ENCODE results near the gene ANXA2R.
"Not testable (repeated sequence)": the region's sequence is repeated elsewhere in the genome, so short reads cannot be mapped to it uniquely, and the experiment has no call there.

Gene ANXA2R

GRCh38 chr5:43055098-43055497 lies 15.0 kb upstream of the ANXA2R start:
- not testable (repeated sequence) for DNase-seq

GRCh38 chr5:43051684-43052083 lies 11.6 kb upstream of the ANXA2R start:
- no peak for DNase-seq

- no peak for DNase-seq
These were observed 10.3 kb upstream of the ANXA2R start for GRCh38 chr5:43050384-43050783.

- DNase-seq: peak; percentile 50
These were observed 9.1 kb upstream of the ANXA2R start for GRCh38 chr5:43049236-43049635.

GRCh38 chr5:43046474-43046873 lies 6.4 kb upstream of the ANXA2R start:
- no peak for DNase-seq

GRCh38 chr5:43045236-43045635 lies 5.1 kb upstream of the ANXA2R start:
- DNase-seq: no peak

GRCh38 chr5:43044181-43044914 lies 4.2 kb upstream of the ANXA2R start:
- DNase-seq: peak; percentile 52

GRCh38 chr5:43043400-43043756 lies 3.3 kb upstream of the ANXA2R start:
- DNase-seq: no peak

- peak; percentile 80 for DNase-seq
These were observed 2.7 kb upstream of the ANXA2R start for GRCh38 chr5:43042626-43043399.

GRCh38 chr5:43042176-43042625 lies 2.1 kb upstream of the ANXA2R start:
- DNase-seq: no peak

GRCh38 chr5:43041669-43042175 lies 1.6 kb upstream of the ANXA2R start:
- DNase-seq: peak; percentile 72

GRCh38 chr5:43041110-43041668 lies 1.1 kb upstream of the ANXA2R start:
- peak; percentile 71 for DNase-seq

GRCh38 chr5:43039471-43040286 lies 440 bp downstream of the ANXA2R start:
- peak; percentile 87 for DNase-seq

- DNase-seq: no peak
These were observed 1.0 kb downstream of the ANXA2R start for GRCh38 chr5:43039152-43039470.

GRCh38 chr5:43038496-43038989 lies 1.6 kb downstream of the ANXA2R start:
- peak; percentile 64 for DNase-seq

- peak; percentile 84 for DNase-seq
These were observed 2.3 kb downstream of the ANXA2R start for GRCh38 chr5:43037636-43038495.

GRCh38 chr5:43036856-43037635 lies 3.1 kb downstream of the ANXA2R start:
- peak; percentile 53 for DNase-seq

- no peak for DNase-seq
These were observed 3.7 kb downstream of the ANXA2R start for GRCh38 chr5:43036409-43036808.

GRCh38 chr5:43034591-43034968 lies 5.5 kb downstream of the ANXA2R start:
- DNase-seq: peak; percentile 76

- DNase-seq: no peak
These were observed 6.1 kb downstream of the ANXA2R start for GRCh38 chr5:43033841-43034590.

All from fibroblast of upper back skin (primary cell).